Activated T-cell treated with anti-CD3 and anti-CD28 coated beads for 1 hour (primary cell): ENCODE data around the gene FAM170A.

Source experiments
- DNase-seq: peaks from one replicate; pipeline ENCODE4 v3.0.0-alpha.2; 2020; ENCODE audit warnings: low read depth

FAM170A gene, protein sequence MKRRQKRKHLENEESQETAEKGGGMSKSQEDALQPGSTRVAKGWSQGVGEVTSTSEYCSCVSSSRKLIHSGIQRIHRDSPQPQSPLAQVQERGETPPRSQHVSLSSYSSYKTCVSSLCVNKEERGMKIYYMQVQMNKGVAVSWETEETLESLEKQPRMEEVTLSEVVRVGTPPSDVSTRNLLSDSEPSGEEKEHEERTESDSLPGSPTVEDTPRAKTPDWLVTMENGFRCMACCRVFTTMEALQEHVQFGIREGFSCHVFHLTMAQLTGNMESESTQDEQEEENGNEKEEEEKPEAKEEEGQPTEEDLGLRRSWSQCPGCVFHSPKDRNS

DNA sequence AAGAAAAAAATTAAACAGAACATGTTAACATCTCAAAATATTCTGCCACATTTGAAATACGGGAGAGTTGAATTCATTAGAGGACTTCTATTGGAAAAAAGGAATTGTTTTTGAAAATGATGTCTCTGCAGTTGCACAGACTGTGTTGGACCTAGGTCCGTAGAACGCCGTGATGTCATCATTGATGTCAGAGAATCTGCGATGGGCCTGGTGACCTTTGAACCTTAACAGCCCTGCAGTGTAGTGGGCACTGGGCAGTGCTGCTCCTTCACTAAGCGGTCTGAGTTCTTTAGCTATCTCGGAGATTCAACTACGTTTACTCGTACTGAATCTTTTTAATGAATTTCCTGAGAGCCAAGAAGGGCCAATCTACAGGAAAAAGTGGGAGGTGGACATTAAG lies at the start of gene FAM170A:
Gene FAM170A (plus strand): TSS at position 220 of the 400 bp plus-strand sequence. CDS start 211 bp downstream, outside the sequence.
- DNase-seq = no peak

DNA sequence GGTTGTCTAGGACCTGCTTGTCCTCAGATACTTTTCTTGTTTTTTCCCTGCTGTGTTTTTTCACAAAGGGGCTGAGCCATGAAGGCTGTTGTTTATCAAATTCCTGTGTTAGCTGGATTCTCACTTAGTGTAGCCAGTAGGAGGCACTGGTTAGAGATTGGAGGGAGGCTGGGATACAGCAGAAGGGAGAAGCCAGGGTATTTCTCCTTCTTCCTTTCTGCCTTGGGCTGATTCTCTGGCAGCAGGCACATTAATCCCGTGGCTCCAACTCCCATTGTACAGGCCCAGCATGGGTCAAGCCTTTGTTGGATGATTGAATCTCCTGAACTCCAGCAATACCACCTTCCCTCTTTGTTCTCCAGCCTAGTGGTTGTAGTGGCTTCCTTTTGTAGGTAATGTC lies 46.4 kb upstream of the FAM170A start:
- no peak for DNase-seq

DNA sequence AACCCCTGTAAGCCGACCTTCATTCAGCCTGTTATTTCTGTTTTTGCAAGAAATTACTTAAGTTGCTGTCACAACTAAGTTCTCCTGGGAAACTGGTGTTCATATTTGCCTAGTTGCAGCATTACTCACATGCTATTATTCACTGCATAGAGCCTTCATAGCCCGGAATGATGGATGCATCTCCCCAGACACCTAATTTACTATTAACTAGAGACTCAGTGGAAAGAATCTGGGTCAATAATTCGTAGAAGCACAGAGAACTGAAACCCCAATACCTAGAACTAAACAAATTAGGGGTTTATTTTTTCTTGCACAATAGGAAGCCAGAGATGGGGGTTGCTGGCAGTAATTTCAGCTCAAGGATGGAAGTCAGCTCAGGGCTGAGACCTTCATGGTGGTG lies 45.7 kb upstream of the FAM170A start:
- DNase-seq = no peak

DNA sequence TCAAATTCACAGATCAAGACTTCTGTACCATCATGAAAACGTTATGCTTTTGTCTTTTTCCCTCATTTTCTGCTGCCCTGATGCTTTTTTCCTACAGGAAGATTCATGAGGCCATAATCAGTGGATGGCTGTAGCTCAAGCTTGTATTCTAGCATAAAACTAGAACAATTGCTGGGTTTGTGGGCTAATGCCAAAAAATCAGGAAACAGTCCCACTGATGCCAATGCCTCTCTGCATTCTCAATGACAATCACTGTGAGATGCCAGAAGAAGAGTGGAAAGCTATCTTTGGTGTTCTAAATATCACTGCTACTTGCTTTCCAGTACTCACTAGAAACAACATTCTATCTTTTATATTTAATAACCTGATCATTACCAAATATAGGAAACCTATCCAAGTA lies 33.3 kb upstream of the FAM170A start:
- no peak for DNase-seq

DNA sequence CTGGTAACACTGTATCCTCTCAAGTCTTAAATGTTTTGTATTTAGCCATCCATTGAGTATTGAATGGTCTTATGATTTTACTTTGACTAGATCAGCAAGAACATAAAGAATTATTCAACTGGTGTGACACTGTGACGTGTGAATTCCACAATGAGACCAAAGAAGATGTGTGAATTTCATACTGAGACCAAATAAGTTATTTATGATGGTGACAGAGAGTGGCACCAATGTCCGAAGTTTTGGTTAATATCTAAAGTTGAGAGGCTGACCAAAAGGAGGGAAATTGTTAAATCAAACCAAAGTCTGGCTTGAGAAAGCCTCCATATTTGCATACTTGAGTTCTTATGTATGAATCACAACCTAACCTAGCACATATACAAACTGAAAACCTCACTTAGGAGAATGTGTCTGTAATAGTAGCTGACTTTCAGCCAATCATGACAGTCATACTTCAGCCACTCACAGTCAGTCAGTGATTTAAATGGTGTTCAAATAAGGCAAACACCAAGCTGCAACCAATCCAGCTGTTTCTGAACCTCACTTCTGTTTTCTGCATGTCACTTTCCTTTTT lies 31.5 kb upstream of the FAM170A start:
- no peak for DNase-seq

DNA sequence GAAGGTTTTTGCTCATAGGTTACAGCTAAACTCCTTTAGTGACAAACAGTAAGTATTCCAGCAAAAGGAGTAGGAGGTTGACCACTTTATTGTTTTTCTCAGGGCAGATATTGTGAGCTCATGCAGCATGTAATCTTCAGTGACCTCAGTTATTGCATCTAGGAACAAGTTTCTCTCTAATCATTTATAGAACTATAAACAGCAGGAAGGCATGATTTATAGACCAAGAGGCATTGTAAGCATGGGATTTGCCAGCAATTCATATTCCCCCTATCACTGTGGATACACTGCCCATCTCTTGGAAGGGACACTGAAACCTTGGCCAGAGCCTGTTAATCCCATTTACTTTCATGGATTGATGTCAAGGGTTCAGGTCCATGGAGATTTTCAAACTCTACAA lies 15.4 kb upstream of the FAM170A start:
- DNase-seq = no peak

DNA sequence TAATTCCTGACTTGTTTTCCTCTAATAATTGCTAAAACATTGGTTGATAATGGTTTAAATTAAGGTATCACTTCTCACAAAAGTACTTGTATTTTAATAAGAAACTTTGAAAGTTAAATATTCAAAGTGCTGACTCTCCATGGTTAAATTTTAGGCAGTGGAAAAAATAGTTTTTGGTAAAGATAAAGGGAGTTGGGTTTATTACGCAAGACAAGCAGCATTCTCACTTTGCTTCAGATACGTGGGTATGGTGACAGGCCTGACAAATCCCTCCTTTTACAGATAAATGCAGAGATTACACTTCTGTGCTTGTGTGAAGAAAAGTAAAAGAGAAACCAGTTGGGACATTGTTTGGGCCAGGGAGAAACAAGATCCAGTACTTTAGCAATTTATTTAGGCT lies 14.5 kb upstream of the FAM170A start:
- DNase-seq = no peak

DNA sequence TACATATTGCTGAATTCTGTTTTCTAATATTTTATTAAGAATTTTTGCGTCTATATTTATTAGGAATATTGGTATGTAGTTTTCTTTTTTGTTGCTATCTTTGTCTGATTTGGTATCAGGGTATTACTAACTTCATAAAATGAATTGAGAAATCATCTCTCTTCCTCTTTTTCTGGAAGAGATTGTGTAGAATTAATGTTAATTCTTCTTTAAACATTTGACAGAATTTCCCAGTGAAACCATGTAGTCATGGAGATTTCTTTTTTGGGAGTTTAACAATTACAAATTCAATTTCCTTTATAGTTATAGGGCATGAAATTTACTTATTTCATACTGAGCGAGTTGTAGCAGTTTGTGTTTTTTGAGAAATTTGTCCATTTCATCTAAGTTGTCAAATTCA lies 3.3 kb upstream of the FAM170A start:
- no peak for DNase-seq

DNA sequence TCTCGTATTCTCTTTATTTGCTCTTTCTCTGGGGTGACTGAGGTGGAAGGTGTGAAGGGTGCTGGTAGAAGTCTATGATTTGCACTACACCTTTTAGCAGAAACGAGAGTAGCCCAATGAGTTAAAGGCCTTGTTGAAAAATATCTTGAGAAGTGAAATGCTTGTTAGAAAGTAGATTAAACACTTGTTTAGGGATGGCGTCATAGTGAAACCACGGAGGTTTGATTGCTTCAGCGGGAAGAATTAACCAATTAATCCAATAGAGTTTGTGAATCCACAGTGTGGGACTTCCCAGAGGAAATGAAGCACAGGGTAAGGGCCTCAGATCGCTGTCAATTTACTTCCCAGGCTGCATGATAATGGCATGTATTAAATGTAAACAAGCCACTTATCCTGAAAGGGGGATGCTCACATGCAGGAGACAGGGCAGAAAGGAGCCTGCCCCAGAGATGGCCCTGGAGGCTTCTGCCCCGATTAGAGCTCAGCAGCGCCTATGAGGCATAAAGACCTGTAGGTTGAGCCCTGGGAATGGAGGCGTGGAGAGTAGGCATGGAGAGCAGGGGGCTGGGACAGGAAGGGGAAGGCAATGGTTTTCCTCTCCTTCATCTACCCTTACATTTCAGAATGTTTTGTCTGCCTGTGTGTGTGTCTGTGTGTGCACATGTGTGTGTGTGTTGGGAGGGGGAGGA lies 1.5 kb downstream of the FAM170A start:
- no peak for DNase-seq

DNA sequence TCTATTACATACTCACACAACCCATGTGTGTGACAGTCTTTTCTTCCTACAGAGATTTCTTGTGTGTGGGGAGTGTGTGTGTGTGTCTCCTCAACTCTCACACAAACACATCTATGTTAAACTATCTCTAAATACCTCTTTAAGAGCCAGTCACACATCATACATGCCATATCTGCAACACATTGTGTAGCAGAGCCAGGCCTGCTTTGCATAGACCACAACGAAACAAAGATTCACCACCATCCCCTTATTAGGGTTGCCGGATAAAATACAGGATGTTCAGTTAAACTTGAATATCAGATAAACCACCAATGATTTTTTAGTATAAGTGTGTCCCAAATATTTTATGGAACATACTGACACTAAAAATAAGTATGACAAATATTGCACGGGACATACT lies 2.3 kb downstream of the FAM170A start:
- no peak for DNase-seq

DNA sequence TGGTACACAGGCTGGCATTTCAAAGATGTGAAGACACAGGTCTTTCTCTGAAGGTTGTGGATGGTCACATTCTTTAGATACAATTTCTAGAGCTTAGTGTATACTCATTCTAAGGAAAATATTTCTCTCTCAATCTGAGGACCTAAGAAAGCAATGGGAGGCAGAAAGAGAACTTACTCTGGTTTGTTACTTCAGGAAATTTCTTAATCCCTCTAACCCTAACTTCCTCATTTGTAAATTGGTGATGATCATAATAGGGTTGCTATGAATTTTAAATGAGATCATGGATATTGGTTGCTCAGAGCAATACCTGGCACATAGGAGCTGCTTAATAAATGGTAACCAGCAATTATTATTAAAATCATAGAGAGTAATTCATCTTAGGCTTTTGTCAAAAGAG lies 22.1 kb downstream of the FAM170A start:
- no peak for DNase-seq

DNA sequence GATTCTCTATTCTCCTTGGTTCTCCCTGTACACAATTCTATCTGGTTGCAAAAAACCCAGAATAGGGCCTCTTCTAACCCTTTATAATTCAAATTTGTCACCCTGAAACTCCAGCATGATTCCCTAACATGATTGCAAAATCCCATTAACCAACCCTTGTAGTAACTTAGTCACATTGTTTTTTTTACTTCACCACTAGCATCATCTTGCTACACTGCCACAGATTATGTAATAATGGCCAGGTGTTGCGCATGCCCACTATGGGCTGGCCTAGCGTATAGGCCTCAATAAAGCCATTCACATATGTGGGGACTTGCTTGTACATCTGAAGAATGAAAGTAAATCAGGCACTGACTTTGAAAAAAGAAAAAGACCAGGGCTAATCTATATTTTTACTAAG lies 25.7 kb downstream of the FAM170A start:
- no peak for DNase-seq

DNA sequence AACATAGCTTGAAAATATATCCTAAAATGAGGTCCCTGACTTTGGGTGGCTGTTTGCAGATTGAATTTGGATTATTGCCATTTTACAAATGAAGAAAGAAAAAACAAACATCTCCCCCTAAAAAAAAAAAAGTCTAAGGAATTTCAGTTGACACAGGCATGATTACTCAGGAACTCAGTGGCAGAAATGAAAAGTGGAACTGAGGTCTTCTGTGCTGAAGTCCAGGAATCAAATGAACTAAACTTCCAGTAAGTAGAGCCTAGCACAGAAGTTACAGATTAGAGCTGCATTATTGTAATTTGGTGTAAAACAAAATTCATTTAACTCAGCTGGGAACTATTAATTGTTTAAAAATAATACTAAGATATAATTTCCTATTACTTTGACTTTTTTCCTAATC lies 26.7 kb downstream of the FAM170A start:
- DNase-seq = no peak

DNA sequence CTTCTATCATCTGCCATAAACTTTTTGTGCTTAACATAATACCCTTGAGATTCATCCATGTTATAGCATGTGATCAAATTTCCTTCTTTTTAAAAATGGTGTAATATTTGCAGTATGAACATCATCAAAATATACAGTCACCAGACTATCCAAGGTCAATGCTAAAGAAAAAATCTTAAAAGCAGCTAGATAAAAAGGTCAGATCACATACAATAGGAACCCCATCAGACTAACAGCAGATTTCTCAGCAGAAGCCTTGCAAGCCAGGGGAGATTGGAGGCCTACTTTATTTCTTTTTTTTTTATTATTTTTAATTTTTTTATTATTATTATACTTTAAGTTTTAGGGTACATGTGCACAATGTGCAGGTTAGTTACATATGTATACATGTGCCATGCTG lies 37.2 kb downstream of the FAM170A start:
- no peak for DNase-seq

DNA sequence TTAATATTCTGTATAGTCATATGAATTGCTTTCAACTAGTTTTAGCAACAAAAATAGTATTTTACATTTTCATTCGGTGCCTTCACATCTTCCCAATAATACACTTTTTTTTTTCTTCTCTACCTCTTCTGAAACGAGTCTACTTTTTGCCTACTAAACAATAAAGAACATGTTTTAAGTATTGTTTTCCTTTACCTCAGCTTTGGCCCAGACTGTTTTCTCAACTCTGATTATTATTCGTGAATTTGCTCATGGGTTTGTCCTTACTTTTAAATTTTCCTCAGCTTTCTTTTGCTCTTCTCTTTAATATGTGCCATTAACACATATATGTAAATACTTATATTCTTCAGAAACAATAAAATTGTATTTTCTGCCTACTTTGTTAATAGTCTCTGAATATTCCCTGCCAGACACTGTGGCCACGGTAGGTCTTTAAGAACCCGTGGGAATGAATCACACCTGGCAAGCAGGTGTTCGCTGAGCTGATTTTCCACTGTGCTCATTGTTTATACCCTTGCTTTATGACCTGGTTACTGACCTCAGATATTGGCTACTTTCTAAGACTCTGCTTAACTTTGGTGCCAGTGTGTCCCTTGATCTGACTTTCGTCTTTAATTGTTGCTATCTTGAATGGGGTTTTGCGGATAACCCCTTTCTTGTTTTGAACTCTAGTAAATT lies 49.1 kb downstream of the FAM170A start:
- DNase-seq = no peak

DNA sequence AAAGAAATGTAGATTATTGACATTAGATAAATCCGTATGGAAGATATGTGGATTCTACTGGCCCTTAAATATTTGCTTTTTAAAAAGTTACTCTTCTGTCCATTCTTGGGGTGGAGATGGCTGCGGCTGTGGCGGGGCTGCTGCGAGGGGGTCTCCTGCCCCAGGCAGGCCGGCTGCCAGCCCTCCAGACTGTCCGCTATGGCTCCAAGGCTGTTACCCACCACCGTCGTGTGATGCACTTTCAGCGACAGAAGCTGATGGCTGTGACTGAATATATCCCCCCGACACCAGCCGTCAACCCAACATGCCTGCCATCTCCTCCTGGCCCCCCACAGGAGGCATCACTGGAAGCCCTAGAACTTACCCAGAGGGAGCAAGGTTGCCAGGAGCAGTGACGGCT lies 50.7 kb downstream of the FAM170A start:
- no peak for DNase-seq

DNA sequence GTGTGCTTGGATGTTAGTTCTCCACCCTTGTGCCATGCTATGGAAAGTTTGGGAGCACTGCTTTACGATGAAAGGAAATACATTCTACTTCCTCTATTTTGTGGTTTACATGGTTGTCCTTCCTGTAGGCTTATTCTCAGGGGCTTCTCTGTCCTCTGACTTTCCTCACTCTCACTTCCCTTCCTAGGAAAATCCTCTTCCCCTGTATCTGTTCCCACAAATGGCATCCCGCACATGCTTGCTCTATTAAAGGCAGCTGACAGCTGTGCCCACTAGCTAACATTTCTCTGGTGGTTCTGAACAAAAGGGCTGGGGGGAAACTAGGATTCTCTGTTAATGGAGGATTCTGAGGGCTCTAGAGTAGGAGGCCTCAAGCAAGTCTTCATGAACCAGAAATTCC lies 52.4 kb downstream of the FAM170A start:
- no peak for DNase-seq

DNA sequence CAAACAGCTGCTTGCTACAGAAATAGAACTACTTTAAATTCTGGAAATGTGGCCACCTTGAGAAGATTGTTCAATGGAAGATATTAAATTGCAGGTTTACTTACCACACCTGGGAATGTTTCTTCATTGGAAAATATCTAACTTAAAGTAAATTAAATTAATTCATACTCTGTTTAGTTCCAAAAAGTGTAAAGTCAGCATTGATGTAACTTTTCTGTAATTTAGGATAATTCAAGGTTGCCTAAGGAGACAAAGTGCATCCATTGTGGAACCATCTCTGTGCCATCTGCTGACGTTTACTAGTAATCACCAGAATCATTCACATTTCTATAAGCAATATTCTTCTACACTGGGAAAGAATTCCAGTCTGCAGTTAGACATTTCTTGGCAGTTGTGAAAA lies 53.0 kb downstream of the FAM170A start:
- DNase-seq = no peak
